ENCODE results near the gene ACOT7.

The ACOT7 gene

GRCh38 chr1:6338695-6339094 is 54.9 kb downstream of the ACOT7 start:
- peak; percentile 80 for DNase-seq

GRCh38 chr1:6336776-6337622 is 56.6 kb downstream of the ACOT7 start:
- DNase-seq, result peak; percentile 55

GRCh38 chr1:6334261-6334993 is 59.1 kb downstream of the ACOT7 start:
- DNase-seq, result peak; percentile 29

- DNase-seq, result no peak
Observed at GRCh38 chr1:6332821-6333220, 60.7 kb downstream of the ACOT7 start.

GRCh38 chr1:6331543-6332273 is 61.9 kb downstream of the ACOT7 start:
- no peak for DNase-seq

- no peak for DNase-seq
Observed at GRCh38 chr1:6330410-6330911, 63.1 kb downstream of the ACOT7 start.

- peak; percentile 65 for DNase-seq
Observed at GRCh38 chr1:6329851-6330250, 63.7 kb downstream of the ACOT7 start.

GRCh38 chr1:6329396-6329795 is 64.2 kb downstream of the ACOT7 start:
- DNase-seq, result no peak

- DNase-seq, result no peak
Observed at GRCh38 chr1:6328696-6329095, 64.9 kb downstream of the ACOT7 start.

GRCh38 chr1:6328091-6328490 is 65.5 kb downstream of the ACOT7 start:
- no peak for DNase-seq

- no peak for DNase-seq
Observed at GRCh38 chr1:6325482-6325881, 68.1 kb downstream of the ACOT7 start.

GRCh38 chr1:6322161-6322560 is 71.4 kb downstream of the ACOT7 start:
- no peak for DNase-seq

GRCh38 chr1:6321205-6321604 is 72.4 kb downstream of the ACOT7 start:
- no peak for DNase-seq

- no peak for DNase-seq
Observed at GRCh38 chr1:6317098-6317760, 76.3 kb downstream of the ACOT7 start.

GRCh38 chr1:6316240-6317097 is 77.1 kb downstream of the ACOT7 start:
- DNase-seq, result no peak

GRCh38 chr1:6314503-6314902 is 79.1 kb downstream of the ACOT7 start:
- DNase-seq, result no peak

GRCh38 chr1:6313393-6314200 is 80.0 kb downstream of the ACOT7 start:
- DNase-seq, result no peak

GRCh38 chr1:6310116-6310848 is 83.3 kb downstream of the ACOT7 start:
- no peak for DNase-seq

- DNase-seq, result no peak
Observed at GRCh38 chr1:6309564-6309963, 84.0 kb downstream of the ACOT7 start.

- DNase-seq, result no peak
Observed at GRCh38 chr1:6308449-6308848, 85.1 kb downstream of the ACOT7 start.
